IMR-90 (cell line): Measurements from ENCODE around the gene SHISA2. TPM values are rescaled to one million over a fixed set of nuclear protein-coding genes. Genes with fewer than 3 reads are reported as not detected.
A peak's percentile ranks its signal among the peaks of the same experiment; 100 is the strongest.

Source experiments
- ATAC-seq: fragments of 200-7000 bp; cut with Tn5 transposase; 2 replicates; pipeline ENCODE4 v1.9.1; 2020; ENCODE audit warnings: low read depth, mild to moderate bottlenecking, moderate library complexity
- BruUV-seq: library from RNA; stranded (reverse); fragments of 400-500 nt; replicated peaks from 2 replicates; lab custom pipeline; 2021; lab: Mats Ljungman, UMichigan
- CTCF ChIA-PET: fragments of 300-600 bp; formaldehyde crosslinking; extraction: SDS; loops from one replicate; lab custom pipeline; 2021; ENCODE audit warnings: antibody characterized with exemption; lab: Yijun Ruan, JAX
- POLR2A ChIA-PET: fragments of 300-600 bp; sonication (Branson Sonifier 250); formaldehyde crosslinking; loops from one replicate; lab custom pipeline; 2022; ENCODE audit warnings: antibody characterized with exemption; ENCODE audit not compliant: unreplicated experiment; lab: Charles Lee
- DNase-seq: peaks from one replicate; pipeline ENCODE4 v3.0.0; 2013
- H2AFZ ChIP-seq: replicated peaks from 2 replicates; pipeline ENCODE3; 2013; ENCODE audit warnings: low read length, mild to moderate bottlenecking; ENCODE audit not compliant: poor library complexity
- H2AK5ac ChIP-seq: 2 replicates; pipeline ENCODE4 v1.6.1; 2013; ENCODE audit warnings: low read depth, low read length, inconsistent platforms
- H2AK9ac ChIP-seq: replicated peaks from 2 replicates; pipeline ENCODE3; 2013; ENCODE audit warnings: mild to moderate bottlenecking, low read depth, low read length, moderate library complexity; ENCODE audit not compliant: poor library complexity
- H2BK120ac ChIP-seq: 2 replicates; pipeline ENCODE4 v1.6.1; 2013; ENCODE audit warnings: low read depth, low read length, inconsistent platforms
- H2BK15ac ChIP-seq: 3 replicates; pipeline ENCODE4 v1.6.1; 2013; ENCODE audit warnings: low read depth, low read length, inconsistent platforms
- H2BK20ac ChIP-seq: 2 replicates; pipeline ENCODE4 v1.6.1; 2013; ENCODE audit warnings: low read depth, mild to moderate bottlenecking, inconsistent platforms, low read length, moderate library complexity
- H2BK5ac ChIP-seq: 2 replicates; pipeline ENCODE4 v1.6.1; 2013; ENCODE audit warnings: mild to moderate bottlenecking, low read depth, low read length, inconsistent platforms; ENCODE audit not compliant: poor library complexity, severe bottlenecking
- H3K14ac ChIP-seq: replicated peaks from 2 replicates; pipeline ENCODE4 v1.6.1; 2013; ENCODE audit warnings: low read depth, low read length, inconsistent platforms
- H3K18ac ChIP-seq: 2 replicates; pipeline ENCODE4 v1.6.1; 2013; ENCODE audit warnings: low read depth, low read length, control low read depth
- H3K23ac ChIP-seq: 2 replicates; pipeline ENCODE4 v1.6.1; 2013; ENCODE audit warnings: low read depth, low read length, inconsistent platforms
- H3K27ac ChIP-seq: 2 replicates; pipeline ENCODE4 v1.5.1; 2013; ENCODE audit warnings: mild to moderate bottlenecking, control low read depth, low read length; ENCODE audit not compliant: insufficient read depth
- H3K27me3 ChIP-seq: 2 replicates; pipeline ENCODE4 v1.6.1; 2013; ENCODE audit warnings: low read length; ENCODE audit not compliant: control insufficient read depth, insufficient read depth
- H3K36me3 ChIP-seq: 2 replicates; pipeline ENCODE4 v1.6.1; 2013; ENCODE audit warnings: low read length, mixed read lengths; ENCODE audit not compliant: control insufficient read depth, insufficient read depth
- H3K4ac ChIP-seq: 2 replicates; pipeline ENCODE4 v1.6.1; 2013; ENCODE audit warnings: low read depth, low read length, inconsistent platforms
- H3K4me1 ChIP-seq: 2 replicates; pipeline ENCODE4 v1.6.1; 2013; ENCODE audit warnings: low read length, mixed read lengths; ENCODE audit not compliant: control insufficient read depth, insufficient read depth
- H3K4me2 ChIP-seq: 2 replicates; pipeline ENCODE4 v1.6.1; 2013; ENCODE audit warnings: low read depth, mild to moderate bottlenecking, control low read depth, low read length, moderate library complexity
- H3K4me3 ChIP-seq: 2 replicates; pipeline ENCODE4 v1.5.1; 2013; ENCODE audit warnings: low read depth, mild to moderate bottlenecking, control low read depth, low read length, moderate library complexity; ENCODE audit not compliant: insufficient read depth
- H3K56ac ChIP-seq: 2 replicates; pipeline ENCODE4 v1.6.1; 2013; ENCODE audit warnings: low read length, inconsistent platforms; ENCODE audit not compliant: insufficient read depth; ENCODE audit errors: extremely low read depth
- H3K79me1 ChIP-seq, 2 experiments: 2 replicates each; pipeline ENCODE4 v1.6.1; 2013; ENCODE audit warnings: low read length in 2 of 2, inconsistent platforms in 1 of 2, low read depth in 1 of 2
- H3K9ac ChIP-seq: 2 replicates; pipeline ENCODE4 v1.6.1; 2013; ENCODE audit warnings: low read depth, low read length, control low read depth
- H3K9me1 ChIP-seq: 2 replicates; pipeline ENCODE4 v1.6.1; 2013; ENCODE audit warnings: low read length, inconsistent platforms; ENCODE audit not compliant: insufficient read depth
- H3K9me3 ChIP-seq: 2 replicates; pipeline ENCODE4 v1.6.1; 2013; ENCODE audit warnings: low read length; ENCODE audit not compliant: control insufficient read depth, insufficient read depth
- H4K20me1 ChIP-seq: 2 replicates; pipeline ENCODE4 v1.6.1; 2013; ENCODE audit warnings: low read length, inconsistent platforms; ENCODE audit not compliant: insufficient read depth
- H4K5ac ChIP-seq: 2 replicates; pipeline ENCODE4 v1.6.1; 2013; ENCODE audit warnings: mild to moderate bottlenecking, low read depth, low read length, control low read depth
- H4K8ac ChIP-seq, 2 experiments: 2 replicates each; pipeline ENCODE4 v1.6.1; 2013; ENCODE audit warnings: low read depth in 2 of 2, low read length in 2 of 2, control low read depth in 1 of 2, inconsistent platforms in 1 of 2
- H4K91ac ChIP-seq: 2 replicates; pipeline ENCODE4 v1.6.1; 2013; ENCODE audit warnings: low read depth, low read length, inconsistent platforms; ENCODE audit not compliant: insufficient read depth
- FOS ChIP-seq: fragments of 150-350 bp; IDR thresholded peaks from 2 replicates; pipeline ENCODE4 v1.6.1; 2016; ENCODE audit warnings: low read depth, low read length
- MAFK ChIP-seq: IDR thresholded peaks from 2 replicates; pipeline ENCODE4 v1.6.1; 2012; ENCODE audit warnings: low read depth, low read length, improper control_type of control experiment
- WGBS, 2 experiments: methylation state at CpG; one replicate each; pipeline versions ENCODE4 v1.1.5 to v1.1.7; 2013; ENCODE audit warnings: missing lambda C conversion rate in 2 of 2; ENCODE audit not compliant: insufficient read length in 1 of 2; ENCODE audit errors: extremely low coverage in 2 of 2; 5-methylcytosine and 5-hydroxymethylcytosine counted together
- dilution Hi-C: fragments of 300-500 bp; cut with HindIII; formaldehyde crosslinking; loops from one replicate; pipeline ENCODE4 v1.14.3; 2018; ENCODE audit warnings: low sequenced_read_pairs; ENCODE audit not compliant: unreplicated experiment
- in situ Hi-C: fragments of 300-500 bp; cut with MboI; formaldehyde crosslinking; loops from 3 replicates; pipeline ENCODE4 v1.14.3; 2019; ENCODE audit warnings: low sequenced_read_pairs, inconsistent platforms, mixed read lengths
- intact Hi-C: fragments of 100-400 bp; cut with micrococcal nuclease; formaldehyde crosslinking; loops from 2 replicates; pipeline ENCODE4 v1.10.0; 2022
- polyA plus RNA-seq, 3 experiments: library from polyadenylated mRNA; depleted of rRNA; stranded (reverse); fragments of >200 nt; gene quantifications; 2 replicates each; pipeline ENCODE4 v1.2.3, GENCODE V29; 2012; ENCODE audit warnings: low replicate concordance in 1 of 3
- total RNA-seq: library from RNA; depleted of rRNA; stranded (reverse); fragments of >200 nt; gene quantifications from 2 replicates; pipeline ENCODE4 v1.2.3, GENCODE V29; 2012

The SHISA2 gene
- total and polyA plus RNA-seq, 2 of the 4 experiments (the other 2 are of a cell fraction): not detected

DNA sequence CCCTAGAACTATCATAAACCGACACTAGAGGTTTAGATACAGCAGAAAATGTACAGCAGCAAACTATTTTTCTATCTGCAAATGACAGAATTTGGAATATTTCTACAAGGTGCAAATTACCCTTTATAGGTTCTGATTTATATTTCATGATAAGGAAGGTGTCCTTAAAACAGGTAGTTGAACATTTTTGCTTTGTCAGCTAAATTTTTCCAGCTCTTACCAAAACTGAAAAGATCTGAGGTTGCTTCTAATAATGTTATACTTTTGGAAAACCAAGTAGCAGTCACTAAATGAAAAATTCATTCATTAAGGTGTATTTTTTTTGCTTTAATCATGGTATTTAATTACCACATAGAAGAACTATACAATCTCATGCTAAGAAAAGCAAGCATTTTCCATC, 9.0 kb downstream of the SHISA2 start:
- Histone ChIP-seq H2BK120ac (no peak overlapping the region), H2BK15ac (no peak overlapping the region), H3K79me1 (no peaks in the 10 kb centered on the region), H3K9me3 (no peaks in the 10 kb centered on the region; the same call in 1 of the 2 replicates), H3K4me2 (no peak overlapping the region), H4K91ac (no peak overlapping the region), H3K4ac (no peak overlapping the region), H3K4me1 (no peaks in the 10 kb centered on the region), H3K36me3 (no peaks in the 10 kb centered on the region), H3K27ac (no peak overlapping the region), H2AK9ac (no peak overlapping the region), H3K9me1 (no peaks in the 10 kb centered on the region), H3K18ac (no peak overlapping the region), H4K5ac (no peak overlapping the region), H3K56ac (no peak overlapping the region), H4K20me1 (no peaks in the 10 kb centered on the region), H3K27me3 (no peaks in the 10 kb centered on the region), H3K14ac (no peak overlapping the region), H2AFZ (no peak overlapping the region), H4K8ac (no peak overlapping the region), H2AK5ac (no peak overlapping the region), H3K4me3 (no peak overlapping the region), H3K23ac (no peak overlapping the region), H2BK20ac (no peak overlapping the region), H2BK5ac (no peak overlapping the region), H3K9ac (no peak overlapping the region)
- no peak for DNase-seq
- dilution Hi-C loops (no loop called here), intact Hi-C loops (no loop called here), in situ Hi-C loops (no loop called here)
- no CpG with 5 or more reads among the region's 1 CpG for WGBS, 2 experiments
- TF ChIP-seq MAFK (peak; percentile 97), FOS (no peak)
- no TSS peak for BruUV-seq
- CTCF ChIA-PET: interaction anchor here (0.6 kb wide), 1 partner anchor 186 kb away, joined by 4 read pairs; no protein-coding TSS in a partner anchor
- no peak for ATAC-seq
- POLR2A ChIA-PET: no interaction called here
